Peyer's patch (tissue), 4 donors: ENCODE measurements around the gene KBTBD12.

Experiments used
- POLR2A ChIP-seq, 2 donors: fragments of 450-650 bp; IDR thresholded peaks; one replicate each; pipeline ENCODE4 v1.5.1; 2017; ENCODE audit warnings: antibody characterized with exemption in 2 of 2, mild to moderate bottlenecking in 2 of 2, moderate library complexity in 2 of 2
- TF ChIP-seq, protein P1 (sequence below), 6 experiments: fragments of 450-650 bp in 4 of 6; fragments of 200-600 bp in 2 of 6; sonication (generic) in 1 of 6; IDR thresholded peaks; one replicate each; pipeline ENCODE4 v1.5.1; 2017 to 2019; ENCODE audit warnings: antibody characterized with exemption in 6 of 6, mild to moderate bottlenecking in 3 of 6, moderate library complexity in 1 of 6

DNA sequence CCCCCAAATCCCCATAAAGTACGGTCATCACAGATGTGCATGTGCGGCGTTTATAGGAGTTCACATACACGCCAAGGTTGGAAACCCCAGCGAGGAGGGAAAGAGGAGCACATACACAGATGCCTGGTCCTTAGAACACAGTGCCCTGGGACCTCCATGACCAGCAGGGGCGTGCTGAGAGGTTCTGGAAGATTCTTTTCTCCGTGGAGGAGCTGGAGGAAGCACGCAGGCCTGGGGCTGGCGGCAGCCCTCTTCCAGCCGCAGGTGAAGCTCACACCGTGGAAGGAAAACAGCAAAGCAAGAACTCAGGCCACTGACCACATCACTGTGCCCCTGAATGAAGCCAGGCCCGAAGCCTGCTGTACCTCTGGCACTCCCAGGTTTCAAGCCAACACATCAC is 76.2 kb downstream of the KBTBD12 start:
- TF ChIP-seq, protein P1, sequence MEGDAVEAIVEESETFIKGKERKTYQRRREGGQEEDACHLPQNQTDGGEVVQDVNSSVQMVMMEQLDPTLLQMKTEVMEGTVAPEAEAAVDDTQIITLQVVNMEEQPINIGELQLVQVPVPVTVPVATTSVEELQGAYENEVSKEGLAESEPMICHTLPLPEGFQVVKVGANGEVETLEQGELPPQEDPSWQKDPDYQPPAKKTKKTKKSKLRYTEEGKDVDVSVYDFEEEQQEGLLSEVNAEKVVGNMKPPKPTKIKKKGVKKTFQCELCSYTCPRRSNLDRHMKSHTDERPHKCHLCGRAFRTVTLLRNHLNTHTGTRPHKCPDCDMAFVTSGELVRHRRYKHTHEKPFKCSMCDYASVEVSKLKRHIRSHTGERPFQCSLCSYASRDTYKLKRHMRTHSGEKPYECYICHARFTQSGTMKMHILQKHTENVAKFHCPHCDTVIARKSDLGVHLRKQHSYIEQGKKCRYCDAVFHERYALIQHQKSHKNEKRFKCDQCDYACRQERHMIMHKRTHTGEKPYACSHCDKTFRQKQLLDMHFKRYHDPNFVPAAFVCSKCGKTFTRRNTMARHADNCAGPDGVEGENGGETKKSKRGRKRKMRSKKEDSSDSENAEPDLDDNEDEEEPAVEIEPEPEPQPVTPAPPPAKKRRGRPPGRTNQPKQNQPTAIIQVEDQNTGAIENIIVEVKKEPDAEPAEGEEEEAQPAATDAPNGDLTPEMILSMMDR (IDR thresholded peaks at IDR 0.05) = no peak
- no peak for TF ChIP-seq POLR2A (IDR thresholded peaks at IDR 0.05)
